Sciatic nerve (tissue), 2 donors: ENCODE measurements around the gene ZFPM1. TPM values are rescaled to one million over a fixed set of nuclear protein-coding genes. Genes with fewer than 3 reads are reported as not detected.
"Not testable (repeated sequence)": the region's sequence is repeated elsewhere in the genome, so short reads cannot be mapped to it uniquely, and the experiment has no call there.

Source experiments
- ATAC-seq: fragments of 200-7000 bp; cut with Tn5 transposase; one replicate; pipeline ENCODE4 v1.9.1; 2020; ENCODE audit warnings: mild to moderate bottlenecking, moderate library complexity
- DNase-seq: peaks from one replicate; pipeline ENCODE4 v3.0.0-alpha.2; 2020; ENCODE audit warnings: low spot score
- intact Hi-C: fragments of 100-400 bp; cut with DNase I; formaldehyde crosslinking; loops from one replicate; pipeline ENCODE4 v1.14.2; 2022
- total RNA-seq: library from RNA; stranded (reverse); fragmentation: NEBNext Ultra II Directional; extraction: Animal tissue kit (Norgen Biotek cat#: 25700); gene quantifications from one replicate; pipeline ENCODE4 v1.2.1, GENCODE V29; 2021
- donor health status: DM: no; HTN: no; CAD: no.
- donor health status: DM: no; HTN: no; CAD: no.

Gene ZFPM1
- total RNA-seq, 1 donor from 2014 or later: 3.9 TPM

DNA sequence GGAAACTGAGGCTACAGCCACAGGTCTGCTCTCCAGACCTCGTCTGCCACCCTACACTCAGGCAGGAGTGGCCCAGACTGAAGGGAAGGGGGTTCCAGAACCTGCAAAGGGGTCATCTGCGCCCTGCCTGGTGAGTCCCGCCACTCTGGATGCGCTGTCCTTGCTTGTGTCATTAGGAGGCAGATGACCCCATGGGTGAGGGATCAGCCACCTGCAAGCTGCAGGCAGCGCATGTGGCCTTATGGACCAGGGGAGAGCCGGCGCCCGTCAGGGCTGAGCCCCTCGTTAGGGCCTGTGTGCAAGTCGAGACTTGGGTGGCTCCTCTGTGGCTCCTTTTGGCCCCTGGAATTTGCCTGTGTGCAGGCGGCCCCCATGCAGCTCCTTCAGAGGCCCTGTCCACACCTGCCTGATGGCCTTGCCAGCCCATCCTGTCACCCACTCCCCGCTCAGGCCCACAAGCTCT, 5.7 kb downstream of the ZFPM1 start:
- DNase-seq (no peak), ATAC-seq (no peak)
- intact Hi-C loops: no loop called here

GRCh38 chr16:88459366-88460073, 6.4 kb downstream of the ZFPM1 start:
- intact Hi-C loops: no loop called here
- DNase-seq: no peak
- no peak for ATAC-seq

DNA sequence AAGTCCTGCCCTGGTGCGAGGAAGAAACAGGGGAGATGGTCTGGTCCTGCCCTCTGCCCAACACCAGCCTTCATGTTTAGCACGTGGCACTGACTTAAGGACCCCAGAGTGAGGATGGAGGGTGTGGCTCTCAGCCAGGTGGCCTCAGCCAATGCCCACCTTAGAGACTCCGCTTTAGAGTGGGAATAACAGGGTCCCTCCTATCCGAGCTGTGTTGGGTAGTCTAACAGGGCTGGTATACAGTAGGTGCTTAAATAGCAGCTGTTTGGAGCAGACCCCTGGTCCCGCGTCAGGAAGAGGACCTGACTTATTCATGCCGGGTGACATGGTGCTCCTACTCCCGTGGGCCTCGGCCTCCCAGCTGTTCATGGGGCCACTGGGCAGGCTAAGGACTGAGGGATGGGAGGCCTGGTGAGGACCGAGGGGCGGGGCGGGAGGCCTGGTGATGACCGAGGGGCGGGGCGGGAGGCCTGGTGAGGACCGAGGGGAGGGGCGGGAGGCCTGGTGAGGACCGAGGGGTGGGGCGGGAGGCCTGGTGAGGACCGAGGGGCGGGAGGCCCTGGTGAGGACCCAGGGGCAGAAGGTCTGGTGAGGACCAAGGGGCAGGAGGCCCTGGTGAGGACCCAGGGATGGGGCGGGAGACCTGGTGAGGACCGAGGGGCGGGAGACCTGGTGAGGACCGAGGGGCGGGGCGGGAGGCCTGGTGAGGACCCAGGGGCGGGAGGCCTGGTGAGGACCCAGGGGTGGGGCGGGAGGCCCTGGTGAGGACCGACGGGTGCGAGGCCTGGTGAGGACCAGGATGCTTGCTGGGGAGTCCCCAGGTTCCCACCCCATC, 7.6 kb downstream of the ZFPM1 start:
- no peak for DNase-seq
- intact Hi-C loops: no loop called here
- ATAC-seq: peak; percentile 9

DNA sequence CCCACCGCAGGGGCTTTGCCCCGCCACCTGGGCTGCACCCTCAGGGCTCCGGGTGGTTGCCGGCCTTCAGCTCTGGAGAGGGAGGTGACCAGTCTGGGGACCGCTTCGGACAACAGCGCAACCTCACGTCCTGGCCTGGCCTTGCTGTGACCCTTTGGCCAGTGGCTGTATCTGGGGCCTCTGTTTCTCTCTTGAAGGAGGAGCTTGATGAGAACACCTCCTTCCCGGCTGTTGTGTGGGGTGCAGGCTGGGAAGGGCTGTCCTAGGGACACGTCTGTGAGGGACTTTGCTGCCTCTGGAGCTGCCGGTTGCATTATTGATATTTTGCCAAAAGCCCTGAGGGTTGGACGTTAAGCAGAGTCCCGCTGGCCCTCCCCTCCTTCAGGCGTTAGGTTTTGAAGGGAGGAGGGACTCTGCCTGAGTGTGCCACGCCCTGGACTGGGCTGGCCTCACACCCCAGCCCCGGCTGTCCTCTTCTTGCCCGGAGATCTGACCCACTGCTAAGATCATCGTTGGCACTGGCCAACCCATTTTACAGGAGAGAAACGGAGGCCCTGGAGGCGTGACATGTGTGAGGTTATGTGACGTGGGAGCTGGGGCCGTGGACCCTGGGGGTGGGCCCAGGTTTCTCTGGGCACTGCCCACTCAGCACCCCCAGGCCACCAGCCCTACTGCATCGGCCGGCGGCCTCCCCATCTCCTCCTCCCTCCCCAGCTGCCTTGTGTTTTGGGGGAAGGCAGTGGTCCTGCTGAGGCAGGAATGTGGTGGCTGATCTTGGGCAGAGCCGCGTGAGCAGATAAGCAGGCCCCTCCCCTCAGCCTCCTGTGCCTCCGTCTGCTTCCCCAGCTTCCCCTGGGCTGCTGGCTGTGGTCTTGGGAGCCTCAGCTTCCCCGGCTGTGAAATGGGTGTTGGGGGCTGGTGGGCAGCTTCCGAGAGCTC, 8.5 kb downstream of the ZFPM1 start:
- intact Hi-C loops: no loop called here
- ATAC-seq: peak; percentile 14
- no peak for DNase-seq

GRCh38 chr16:88462396-88462795, 9.3 kb downstream of the ZFPM1 start:
- ATAC-seq (no peak), DNase-seq (no peak)
- intact Hi-C loops: no loop called here

GRCh38 chr16:88463411-88463810, 10.3 kb downstream of the ZFPM1 start:
- intact Hi-C loops: no loop called here
- no peak for ATAC-seq
- DNase-seq: no peak

GRCh38 chr16:88464447-88465318, 11.6 kb downstream of the ZFPM1 start:
- intact Hi-C loops: no loop called here
- ATAC-seq (no peak), DNase-seq (no peak)

DNA sequence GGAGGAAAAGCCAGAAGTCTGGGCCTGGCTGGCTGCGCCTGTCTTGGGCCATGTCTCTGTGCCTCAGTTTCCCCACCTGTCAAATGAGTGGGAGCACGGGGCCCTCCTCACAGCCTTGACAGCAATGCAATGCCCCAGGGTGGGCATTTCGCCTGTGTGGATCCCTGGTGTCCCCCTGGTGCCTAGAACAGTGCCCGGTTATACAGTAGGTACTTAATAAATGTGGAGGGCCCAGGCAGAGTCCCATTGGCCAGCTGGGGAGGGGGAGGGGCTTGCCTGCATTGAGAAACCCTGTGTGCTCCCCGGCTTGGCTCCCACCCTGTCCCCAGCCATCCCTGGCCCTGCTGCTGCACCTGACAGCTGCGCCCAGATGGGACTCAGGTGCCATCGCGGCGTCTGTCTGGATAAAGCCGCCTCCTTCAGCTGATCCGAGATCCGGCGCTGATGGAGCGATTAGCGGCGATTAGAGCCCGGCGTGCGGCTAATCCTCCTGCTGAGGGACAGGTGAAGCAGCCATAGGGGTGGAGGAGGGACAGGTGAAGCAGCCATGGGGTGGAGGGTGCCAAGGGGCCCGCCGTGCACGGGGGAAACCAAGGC, 12.4 kb downstream of the ZFPM1 start:
- no peak for DNase-seq
- ATAC-seq: no peak
- intact Hi-C loops: no loop called here

DNA sequence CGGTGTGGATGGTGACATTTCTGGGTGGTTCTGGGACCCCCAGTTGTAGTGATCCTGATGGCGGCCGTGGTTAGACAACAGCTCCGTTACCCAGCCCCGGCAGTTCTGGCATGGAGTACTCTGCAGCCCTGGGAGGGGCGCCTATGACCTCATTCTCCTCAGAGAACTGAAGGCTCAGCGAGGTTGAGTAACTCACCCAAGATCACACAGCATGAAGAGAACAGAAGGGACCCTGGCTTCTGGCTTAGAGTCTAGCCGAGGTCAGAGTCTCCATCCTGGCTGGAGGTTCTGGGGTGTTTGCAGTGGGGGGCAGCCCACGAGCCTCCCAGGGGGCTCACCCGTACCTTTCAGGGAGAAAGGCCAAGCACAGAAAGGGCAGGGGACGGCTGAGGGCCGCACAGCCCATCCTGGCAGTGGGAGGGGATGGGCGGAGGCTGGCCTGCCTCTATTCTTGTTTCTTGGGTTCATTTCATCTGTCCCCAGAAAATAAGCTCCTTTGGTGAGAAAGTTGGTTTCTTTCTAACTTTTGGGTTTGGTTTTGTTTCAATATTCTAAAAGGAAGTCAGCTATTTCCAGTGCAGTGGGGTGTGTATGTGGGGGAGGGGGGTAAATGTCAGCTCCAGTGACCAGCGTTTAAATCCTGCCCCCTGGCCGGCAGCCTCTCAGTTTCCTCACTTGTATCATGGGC, 13.2 kb downstream of the ZFPM1 start:
- DNase-seq (no peak), ATAC-seq (no peak)
- intact Hi-C loops: no loop called here

- ATAC-seq: no peak
- DNase-seq: no peak
- intact Hi-C loops: no loop called here
These were observed 13.9 kb downstream of the ZFPM1 start for GRCh38 chr16:88466949-88467348.

GRCh38 chr16:88467541-88467944, 14.5 kb downstream of the ZFPM1 start:
- intact Hi-C loops: no loop called here
- ATAC-seq: no peak
- no peak for DNase-seq

- ATAC-seq (no peak), DNase-seq (no peak)
- intact Hi-C loops: no loop called here
These were observed 15.4 kb downstream of the ZFPM1 start for GRCh38 chr16:88468275-88469129.

DNA sequence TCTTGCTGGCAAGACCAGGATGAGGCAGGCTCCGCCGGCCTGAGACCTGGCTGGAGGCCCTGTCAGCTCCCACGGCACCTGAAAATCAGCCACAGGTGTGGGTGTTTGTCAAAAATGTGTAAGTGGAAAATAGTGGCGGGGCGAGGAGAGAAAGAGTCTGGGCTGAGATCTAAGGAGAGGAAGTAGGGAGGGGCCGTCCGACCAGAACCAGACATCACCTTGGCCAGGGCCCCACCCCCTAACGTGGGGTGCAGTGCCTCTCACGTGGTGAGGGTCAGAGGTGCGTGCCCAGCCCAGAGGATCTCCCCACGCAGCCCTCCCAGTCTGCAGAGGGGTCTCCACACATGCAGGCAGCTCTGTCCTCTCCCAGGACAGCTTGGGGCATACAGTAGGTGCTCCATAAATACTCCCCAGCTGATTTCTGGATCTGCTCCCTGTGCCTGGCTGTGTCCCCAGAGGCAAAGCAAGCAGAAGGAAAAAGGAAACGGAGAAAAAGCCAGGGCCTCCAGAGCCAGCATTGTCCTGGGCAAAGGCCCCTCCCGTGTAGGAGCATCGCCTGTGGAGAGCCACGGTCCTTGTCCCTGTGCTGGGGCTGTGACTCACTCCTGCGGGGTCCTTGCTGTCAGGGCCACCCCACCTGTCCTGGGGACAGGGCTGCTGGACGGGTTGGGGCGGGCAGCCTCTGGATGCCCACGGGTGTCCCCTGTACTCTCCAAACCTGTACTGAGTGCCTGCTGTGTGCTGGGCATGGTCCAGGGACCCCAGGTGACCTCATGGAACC, 16.7 kb downstream of the ZFPM1 start:
- intact Hi-C loops: no loop called here
- DNase-seq (no peak), ATAC-seq (no peak)

GRCh38 chr16:88470396-88470680, 17.3 kb downstream of the ZFPM1 start:
- ATAC-seq, DNase-seq, intact Hi-C loops: not testable (repeated sequence)

DNA sequence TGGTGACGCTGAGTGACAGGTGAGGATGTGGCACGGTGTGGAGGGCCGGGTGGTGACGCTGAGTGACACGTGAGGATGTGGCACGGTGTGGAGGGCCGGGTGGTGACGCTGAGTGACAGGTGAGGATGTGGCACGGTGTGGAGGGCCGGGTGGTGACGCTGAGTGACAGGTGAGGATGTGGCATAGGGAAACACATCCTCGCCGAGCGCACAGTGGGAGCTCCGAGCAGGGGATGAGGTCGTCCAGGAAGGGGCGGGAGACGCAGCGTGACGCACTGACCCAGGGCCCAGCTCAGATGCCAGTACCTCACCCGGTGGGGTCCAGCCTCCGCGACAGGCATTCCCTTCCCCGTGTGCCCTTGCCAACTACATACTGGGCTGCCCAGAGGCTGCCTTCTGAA, 17.6 kb downstream of the ZFPM1 start:
- DNase-seq, ATAC-seq, intact Hi-C loops: not testable (repeated sequence)

DNA sequence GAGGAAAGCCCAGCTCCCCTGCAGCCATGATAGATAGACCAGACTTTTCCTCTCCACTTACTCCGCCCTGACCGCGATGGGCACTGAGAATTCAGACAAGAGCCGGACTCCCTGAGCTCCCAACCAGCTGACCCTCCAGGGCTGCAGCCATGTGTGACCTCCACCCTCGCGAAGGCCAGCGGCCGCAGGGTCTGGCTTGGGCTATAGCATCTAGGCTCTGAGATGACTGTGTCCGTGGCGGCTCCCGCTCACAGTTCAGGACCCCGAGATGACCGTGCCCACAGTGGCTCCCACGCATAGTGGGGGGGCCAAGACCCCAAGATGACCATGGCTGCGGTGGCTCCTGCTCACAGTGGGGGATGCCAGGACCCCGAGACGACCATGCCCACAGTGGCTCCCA, 18.0 kb downstream of the ZFPM1 start:
- intact Hi-C loops: no loop called here
- DNase-seq: no peak
- no peak for ATAC-seq
